HG03097 (cell line): ENCODE results near the gene CFAP97.
A peak's percentile ranks its signal among the peaks of the same experiment; 100 is the strongest.
"Not testable (repeated sequence)": the region's sequence is repeated elsewhere in the genome, so short reads cannot be mapped to it uniquely, and the experiment has no call there.

ENCODE experiments used
- ATAC-seq: cut with Tn5 transposase; IDR thresholded peaks from one replicate; pipeline ENCODE4 v1.9.1; 2021; ENCODE audit not compliant: unreplicated experiment, low FRiP score

Gene CFAP97

DNA sequence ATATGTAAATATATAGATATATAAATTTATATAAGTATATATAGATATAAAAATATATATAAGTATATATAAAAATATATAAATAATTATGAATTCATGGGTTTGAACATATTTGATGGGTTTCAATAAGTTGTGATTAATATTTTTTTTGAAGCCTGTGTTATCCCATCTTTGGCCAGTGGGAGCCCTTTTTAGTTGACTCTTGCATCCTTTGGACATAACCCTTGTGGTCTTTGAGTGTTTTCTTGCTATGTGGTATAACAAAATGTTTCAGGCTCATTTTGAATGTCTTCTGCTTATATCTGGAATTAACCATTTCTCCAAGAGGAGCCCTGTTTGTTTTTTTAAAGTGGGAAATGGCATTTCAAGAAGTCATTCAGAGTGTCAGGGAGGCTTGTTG lies 20.8 kb upstream of the CFAP97 start:
- no peak for ATAC-seq

DNA sequence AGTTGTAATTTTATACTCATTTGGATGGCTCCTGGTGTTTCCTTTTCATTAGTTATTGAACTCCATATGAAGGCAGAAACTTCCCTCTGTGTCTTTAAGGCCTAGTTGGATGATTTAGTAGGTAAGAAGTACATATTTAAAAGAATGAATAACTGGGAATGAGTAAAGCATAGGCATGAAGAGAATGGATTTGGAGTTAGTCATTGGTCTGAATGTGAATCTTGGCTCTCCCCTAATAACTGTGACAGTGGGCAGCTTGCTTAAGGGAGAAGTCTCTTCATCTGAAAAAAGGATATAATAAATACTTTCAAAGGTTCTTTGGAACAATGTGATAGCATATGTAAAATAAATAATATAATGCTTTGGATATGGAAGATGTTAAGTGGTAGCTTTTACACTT lies 18.8 kb upstream of the CFAP97 start:
- ATAC-seq = no peak

DNA sequence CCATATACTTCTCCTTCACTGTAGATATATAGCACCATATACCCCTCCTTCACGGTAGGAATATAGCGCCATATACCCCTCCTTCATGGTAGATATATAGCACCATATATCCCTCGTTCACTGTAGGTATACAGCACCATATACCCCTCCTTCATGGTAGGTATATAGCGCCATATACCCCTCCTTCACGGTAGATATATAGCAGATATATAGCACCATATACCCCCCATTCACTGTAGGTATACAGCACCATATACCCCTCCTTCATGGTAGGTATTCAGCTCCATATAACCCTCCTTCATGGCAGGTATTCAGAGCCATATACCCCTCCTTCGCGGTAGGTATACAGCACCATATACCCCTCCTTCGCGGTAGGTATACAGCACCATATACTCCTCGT lies 18.1 kb upstream of the CFAP97 start:
- no peak for ATAC-seq

DNA sequence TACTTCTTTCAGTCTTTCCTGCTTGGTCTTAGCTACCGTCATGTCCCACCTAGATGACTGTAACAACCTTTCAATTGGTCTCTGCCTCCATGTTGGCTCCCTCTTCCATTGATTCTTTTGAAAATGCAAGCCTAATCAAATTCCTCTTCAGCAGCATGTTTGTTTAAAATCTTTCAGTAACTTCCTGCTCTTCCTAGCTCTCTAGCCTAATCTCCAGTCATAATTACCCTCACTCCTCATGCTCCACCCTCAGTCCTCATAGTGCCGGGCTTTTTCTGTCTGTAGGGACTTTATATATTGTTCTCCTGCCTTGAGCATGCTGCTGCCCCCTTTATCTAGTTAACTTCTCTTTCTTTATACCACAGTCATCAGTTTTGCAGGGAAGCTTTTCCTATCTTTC lies 17.7 kb upstream of the CFAP97 start:
- no peak for ATAC-seq

DNA sequence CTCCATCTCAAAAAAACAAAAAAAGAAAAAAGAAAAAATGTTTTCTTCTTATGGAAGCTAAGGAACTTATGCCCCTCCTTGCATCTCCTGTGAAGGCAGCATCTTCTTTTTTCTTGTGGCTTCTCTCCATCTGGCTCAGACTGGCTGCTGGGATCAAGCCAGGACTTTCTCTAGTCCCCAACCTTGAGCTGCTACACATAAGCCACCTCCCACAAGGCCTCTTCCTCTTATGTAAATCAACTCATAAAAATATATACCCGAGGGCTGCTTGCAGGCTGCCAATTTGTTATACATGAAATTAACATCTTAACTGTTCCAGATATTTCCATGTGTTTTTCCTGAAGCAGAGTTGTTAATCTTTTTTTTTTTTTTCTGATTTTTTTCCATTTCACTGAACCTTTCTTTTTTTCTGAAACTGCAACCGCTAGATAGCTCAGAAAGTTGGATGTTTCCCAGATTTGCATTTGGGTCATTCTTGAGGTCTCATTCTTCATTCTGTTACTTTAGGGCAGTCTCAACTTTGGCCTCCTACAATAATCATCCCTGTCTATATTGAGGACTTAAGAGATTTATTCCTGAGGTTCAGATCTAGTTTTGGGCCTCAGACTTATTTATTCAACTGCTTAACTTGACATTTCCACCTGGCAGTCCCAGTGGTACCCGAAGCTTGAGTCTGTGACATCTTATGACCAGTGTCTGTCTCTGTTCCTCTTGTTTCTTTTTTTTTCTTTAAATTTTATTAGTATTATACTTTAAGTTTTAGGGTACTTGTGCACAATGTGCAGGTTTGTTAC lies 15.9 kb upstream of the CFAP97 start:
- ATAC-seq = peak; percentile 48

DNA sequence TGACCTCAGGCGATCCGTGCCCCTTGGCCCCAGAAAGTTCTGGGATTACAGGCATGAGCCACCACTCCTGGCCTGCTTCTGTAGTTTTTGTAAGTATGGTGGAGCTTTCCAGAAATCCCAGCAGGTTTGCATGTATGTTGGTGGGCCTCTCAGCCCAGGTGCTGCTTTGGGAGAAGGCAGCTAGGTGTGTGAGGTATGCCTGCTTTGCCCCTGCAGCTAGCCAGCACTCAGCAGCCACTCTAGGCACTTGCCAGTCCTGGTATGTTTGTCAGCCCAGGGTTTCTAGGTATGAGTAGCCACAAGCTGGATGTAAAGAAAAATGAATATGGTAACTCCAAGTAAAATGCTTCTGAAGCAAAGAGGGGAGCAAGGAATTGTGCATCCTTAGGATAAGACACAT lies 14.5 kb upstream of the CFAP97 start:
- no peak for ATAC-seq

DNA sequence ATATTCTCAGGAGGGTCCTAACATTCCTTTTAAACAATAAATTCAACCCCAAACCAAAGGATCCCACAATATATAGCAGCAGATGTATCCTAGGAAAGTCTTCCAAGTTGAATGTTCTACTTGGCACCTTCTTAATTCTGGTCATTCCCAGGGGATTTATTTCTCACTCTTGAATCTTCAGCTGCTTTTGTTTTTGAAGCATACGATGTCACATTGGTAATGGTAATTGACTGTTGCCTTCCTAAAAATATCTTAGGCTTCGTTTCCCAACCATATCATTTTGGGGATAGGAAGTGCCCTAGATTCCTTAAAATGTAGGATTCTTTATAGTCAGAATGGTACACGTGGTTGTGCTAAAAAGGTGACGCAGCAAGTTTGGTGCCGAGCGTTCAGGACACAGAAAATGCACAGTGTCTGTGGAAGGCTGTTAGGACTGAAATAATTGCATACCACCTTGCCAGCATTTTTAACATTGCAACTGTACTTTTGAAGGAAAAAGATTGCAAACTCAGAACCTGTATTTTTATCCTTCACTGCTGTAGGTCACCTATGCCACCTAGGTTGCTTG lies 13.7 kb upstream of the CFAP97 start:
- no peak for ATAC-seq

DNA sequence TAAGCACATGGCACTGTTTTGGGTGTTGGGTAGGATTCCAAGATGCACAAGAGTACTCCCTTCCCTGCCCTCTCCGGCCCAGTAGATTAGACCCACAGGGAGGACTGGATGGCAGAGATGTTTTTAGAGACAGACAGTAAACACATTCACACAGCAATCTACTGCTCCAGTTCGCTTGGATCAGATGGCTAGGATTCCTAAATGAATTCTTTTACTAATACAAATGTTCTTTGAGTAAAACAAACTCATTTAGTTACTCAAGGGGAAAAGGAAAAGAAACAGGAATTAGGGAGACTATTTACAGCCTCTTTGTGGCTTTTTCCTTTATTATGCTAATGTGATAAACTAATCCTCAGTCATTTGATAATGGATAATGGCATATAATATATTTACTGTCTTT lies 11.5 kb upstream of the CFAP97 start:
- ATAC-seq = no peak

DNA sequence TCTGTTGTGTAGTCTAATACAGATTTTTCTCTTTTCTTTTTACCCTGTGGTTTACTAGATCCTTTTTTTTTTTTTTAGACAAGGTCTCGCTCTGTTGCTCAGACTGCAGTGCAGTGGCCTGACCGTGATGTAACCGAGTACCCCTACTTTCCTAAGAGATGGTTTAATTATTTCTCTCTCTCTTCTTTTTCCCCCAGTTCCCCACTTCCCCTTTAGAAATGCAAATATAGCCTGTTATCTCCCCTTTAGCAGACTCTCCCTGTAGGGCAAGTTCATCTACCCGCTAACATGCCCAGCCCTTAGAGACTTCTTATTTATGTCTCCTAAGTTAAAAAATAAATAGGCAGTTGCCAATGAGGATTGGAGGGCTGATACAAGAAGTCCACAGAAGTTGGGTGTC lies 10.1 kb upstream of the CFAP97 start:
- peak; percentile 40 for ATAC-seq

DNA sequence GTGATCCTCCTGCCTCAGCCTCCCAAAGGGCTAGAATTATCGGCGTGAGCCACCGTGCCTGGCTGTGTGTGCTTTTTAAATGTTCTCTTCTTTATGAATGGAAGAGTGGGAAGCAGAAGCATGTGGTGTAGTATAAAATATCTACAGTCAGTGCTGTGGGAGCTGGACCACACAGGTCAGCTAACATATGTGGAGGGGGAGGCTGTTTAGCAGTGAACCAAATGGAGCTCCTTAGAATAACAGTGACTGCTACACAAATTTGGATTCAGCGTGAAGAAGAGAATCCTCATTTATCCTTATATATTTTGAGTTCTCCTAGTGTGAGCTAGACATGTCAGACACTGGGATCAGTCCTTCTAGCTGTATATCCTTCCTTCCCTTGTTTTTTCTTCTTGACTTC lies 8.8 kb upstream of the CFAP97 start:
- ATAC-seq = no peak

DNA sequence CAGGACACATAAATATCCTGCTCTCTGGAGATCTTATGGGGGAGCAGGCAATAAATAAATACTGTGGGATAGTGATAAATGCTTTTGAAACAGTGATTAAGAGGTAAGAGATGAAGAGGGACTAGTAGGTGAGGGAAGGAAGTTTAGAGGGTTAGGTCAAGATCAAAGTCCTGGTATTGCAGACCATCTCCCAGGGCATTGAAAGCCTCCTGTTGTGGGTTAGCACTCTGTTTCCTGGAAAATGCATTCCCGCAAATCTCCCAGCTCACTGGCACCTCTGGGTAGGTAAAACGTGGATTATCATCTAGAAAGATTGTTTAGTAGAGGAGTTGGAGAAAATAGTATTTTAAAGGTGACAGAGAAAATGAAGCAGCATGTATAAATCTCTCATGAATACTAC lies 7.8 kb upstream of the CFAP97 start:
- ATAC-seq = no peak

DNA sequence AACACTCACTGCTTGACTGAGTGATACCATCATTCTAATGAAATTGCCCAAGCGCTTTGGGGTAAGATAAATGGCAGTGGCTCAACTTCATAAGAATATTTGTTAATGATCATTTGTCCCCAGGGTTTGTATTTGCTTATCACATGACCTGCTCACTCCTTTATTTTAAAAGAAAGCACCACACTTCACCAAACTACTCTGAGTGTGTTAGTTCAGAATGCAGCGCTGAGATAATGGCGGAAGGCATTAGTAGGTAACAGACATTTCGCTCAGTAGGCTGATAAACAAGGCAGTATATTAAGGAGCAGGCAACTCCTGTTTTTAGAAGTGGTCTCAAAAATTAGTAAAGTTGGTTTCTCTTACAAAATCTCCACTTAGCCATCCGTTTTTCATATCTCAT lies 7.2 kb upstream of the CFAP97 start:
- no peak for ATAC-seq

DNA sequence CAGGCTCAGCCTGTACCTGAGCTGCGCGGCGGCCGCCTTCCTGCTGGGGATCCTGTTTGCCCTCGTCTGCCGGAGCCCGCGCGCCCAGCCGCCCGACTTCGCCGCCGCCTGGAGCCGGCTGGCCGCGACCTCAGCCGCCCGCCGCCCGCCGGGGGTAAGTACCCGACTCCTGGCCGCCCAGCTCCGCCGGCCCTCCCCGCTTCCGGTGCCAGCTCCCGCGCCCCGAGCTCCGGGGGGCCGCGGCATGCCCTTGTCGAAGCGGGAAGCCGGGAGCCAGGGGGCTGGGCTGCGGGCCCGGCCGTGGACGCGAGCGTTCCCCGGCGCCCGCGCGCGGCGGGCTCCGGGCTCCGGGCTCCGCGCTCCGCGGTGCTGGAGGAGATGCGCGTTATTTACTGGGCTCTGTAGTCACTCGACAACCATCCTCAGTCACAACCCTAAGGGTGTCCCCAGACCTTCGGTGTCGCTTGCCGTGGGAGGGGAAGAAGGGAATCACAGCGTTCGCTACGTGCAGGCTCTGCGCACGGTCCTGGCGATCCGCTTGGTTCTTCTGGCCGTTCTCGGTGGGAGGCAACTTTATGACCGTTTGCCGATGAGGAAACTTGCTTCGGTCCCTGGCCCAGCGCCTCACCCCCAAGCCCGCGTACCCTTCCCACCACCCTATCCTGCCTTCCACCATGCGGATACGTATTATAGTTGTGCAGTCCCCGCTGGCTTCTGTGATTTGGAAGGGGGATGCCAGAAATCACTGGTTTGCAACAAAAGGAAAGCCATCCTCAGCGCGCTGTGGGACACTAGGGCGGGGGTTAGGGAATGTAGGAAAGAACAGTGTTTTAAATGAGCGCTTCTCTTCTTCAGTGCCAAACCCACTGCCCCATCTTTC lies 6.5 kb upstream of the CFAP97 start:
- peak; percentile 12 for ATAC-seq

DNA sequence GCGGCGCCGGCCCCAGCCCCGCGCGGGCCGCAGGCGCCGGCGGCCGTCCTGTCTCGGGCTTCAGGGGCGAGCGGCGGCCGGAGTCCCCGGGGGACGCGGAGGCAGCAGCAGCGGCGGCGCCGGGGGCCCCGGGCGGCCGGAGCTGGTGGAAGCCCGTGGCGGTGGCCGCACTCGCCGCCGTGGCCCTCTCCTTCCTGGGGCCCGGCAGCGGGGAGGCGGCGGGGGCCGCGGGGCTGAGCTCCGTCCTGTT lies 6.0 kb upstream of the CFAP97 start:
- peak; percentile 17 for ATAC-seq

DNA sequence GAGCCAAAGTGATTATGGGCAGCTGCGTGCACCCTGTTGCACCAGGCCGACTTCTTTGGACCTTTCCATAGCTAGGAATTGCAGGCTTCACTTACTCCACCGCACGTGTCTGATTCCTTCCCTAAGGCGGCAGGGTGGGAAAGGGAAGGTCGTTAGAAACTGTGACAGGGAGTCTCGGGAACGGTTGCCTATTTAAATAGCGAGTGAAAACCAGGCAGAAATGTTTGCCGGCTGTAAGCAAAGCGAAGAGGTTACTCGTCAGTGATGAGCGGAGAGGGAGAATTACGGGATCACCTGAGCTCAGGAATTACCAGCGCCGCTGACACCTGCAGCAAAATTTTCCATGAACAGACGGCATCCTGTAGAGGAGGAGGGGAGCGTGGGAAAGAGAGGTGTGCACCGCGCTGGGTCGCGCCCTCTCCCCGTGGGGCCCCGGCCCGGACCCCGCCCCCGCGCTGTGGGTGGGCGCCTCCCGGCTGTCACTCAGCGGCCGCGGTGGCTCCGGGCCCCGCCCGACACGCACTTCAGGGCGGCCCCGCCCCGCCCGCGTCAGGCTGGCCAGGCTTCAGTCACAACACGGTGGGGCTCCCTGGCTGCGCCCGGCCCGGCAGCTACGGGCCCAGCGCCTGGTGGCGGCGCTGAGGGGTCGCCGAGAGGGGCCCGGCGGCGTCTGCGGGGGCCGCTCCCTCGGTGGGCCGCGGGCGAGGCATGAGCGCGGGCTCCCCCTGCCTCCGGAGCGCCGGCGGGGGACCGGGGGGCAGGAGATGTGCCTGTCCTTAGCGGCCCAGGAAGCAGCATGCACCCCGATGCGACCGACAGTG lies 5.4 kb upstream of the CFAP97 start, which contains the start of gene SNX25:
TSS of gene SNX25 (plus strand) at position 568 of the 821 bp plus-strand sequence. CDS start at position 797, 229 bp downstream.
- ATAC-seq = peak; percentile 68

DNA sequence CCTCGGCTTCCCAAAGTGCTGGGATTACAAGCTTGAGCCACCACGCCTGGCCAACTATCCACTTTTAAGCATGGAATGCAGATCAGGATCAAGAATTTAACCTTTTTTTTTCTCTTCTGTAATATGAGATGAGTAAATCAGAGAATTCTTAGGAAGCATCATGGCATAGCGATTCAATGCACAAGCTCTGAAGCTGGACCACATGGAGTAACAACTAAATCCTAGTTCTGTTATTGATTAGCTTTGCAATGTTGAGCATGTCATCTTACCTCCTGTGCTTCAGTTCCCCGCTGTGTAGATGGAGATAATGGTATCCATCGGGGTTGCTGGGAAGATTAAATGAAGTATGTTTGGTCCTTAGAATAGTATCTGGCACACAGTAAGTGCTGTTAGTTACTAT lies 3.7 kb upstream of the CFAP97 start:
- ATAC-seq = no peak

DNA sequence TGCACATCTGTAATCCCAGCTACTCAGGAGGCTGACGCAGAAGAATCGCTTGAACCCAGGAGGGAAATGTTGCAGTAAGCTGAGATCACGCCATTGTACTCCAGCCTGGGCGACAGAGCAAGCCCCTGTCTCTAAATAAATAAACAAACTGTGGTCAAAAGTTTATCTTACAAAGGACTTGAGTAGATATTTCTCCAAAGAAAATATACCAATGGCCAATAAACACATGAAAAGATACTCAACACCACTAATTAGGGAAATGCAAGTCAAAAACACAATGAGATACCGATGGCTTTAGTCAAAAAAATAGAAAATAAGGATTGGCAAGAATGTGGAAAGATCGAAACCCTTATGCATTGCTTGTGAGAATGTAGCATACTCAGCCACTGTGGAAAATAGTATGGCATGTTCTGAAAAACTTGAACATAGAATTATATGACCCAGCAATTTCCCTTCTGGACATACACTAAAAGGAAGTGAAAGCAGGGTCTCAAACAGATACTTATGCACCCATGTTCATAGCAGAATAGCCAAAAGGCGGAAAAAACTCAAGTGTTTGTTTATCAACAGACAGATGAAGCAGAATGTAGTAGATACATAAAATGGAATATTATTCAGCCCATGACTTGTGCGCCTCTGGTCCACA lies 2.0 kb upstream of the CFAP97 start:
- no peak for ATAC-seq

DNA sequence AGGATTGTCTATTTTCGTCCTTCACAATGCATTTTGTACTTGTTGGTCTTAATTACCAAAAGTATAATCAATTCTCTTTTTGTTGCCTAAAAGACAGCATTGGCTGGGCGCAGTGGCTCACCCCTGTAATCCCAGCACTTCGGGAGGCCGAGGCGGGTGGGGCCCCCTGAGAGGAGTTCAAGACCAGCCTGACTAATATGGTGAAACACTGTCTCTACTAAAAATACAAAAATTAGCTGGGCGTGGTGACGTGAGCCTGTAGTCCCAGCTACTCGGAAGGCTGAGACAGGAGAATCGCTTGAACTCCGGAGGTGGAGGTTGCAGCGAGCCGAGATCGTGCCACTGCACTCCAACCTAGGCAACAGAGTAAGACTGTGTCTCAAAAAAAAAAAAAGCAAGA lies 1.3 kb upstream of the CFAP97 start:
- ATAC-seq = not testable (repeated sequence)

DNA sequence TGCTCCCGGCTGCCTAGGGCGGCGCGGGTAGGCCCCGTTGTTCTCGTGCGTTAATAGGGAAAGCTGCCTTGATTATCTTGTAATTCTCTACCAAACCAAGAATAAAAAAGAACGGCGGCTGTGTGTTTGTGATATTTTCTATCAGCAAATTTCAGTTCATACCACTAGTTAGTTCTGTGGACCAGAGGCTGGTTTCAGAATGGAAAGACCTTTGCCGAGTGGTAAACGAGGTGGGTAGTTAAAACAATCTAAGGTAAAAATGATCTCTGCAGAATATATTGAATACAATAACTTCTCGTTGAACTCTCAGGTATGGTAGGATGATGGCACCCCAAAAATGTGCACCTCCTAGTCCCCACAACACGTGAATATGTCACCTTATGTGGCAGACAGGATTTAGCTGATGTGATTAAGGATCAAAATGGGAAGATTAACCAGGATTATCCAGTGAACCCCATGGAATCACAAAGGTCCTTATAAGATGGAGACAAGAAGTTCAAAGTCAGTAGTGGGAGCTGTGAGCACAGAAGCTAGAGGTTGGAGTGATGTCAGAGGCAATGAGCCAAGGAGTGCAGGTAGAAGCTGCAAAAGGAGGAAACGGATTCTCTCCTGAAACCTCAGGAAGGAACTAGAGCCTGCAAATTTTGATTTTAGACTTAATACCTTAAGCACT lies 574 bp upstream of the CFAP97 start:
- no peak for ATAC-seq

DNA sequence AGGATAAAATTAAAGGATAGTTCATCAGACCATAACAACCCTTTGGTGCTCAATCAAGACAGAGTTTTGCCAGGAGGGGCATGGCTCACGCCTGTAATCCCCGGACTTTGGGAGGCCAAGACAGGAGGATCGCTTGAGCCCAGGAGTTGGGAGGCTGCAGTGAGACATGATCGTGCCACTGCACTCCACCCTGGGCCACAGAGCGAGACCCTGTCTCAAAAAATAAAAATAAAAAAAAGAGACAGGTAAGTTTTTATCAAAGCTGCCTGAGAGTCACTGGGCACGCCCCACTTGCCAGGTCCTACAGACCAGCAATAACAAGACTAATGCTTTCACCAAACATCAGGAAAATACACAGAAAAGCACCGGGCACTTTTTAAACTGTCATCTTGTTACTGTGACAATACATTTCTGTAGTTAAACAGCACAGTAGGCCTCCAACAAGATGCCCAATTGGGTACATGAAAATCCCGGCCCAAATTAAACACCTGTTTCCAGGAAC lies 765 bp downstream of the CFAP97 start:
- no peak for ATAC-seq
